ENCODE data around the gene CABP2. TPM values are rescaled to one million over a fixed set of nuclear protein-coding genes. Genes with fewer than 3 reads are reported as not detected.

CABP2 gene
- total RNA-seq, 1 experiment from 2014 or later, result not detected

GRCh38 chr11:67543585-67543984 lies 20.3 kb upstream of the CABP2 start:
- H4K91ac ChIP-seq (ENCODE audit: insufficient read length, low read depth, low read length), result no peak overlapping the region
- no peak overlapping the region for H3K9ac ChIP-seq (ENCODE audit: extremely low read depth, insufficient read length, low read length)
- no peak overlapping the region for H3K27ac ChIP-seq (ENCODE audit: insufficient read length, low read depth, low read length)
- no peak overlapping the region for H2BK5ac ChIP-seq (ENCODE audit: insufficient read length, low read length)
- H3K23ac ChIP-seq (ENCODE audit: insufficient read length, low read depth, low read length), result no peak overlapping the region
- no peak overlapping the region for H2BK120ac ChIP-seq (ENCODE audit: low read depth, low read length, poor library complexity, severe bottlenecking)
- no peak overlapping the region for H2BK12ac ChIP-seq (ENCODE audit: insufficient read length, low read depth, low read length)
- H3K9me3 ChIP-seq (ENCODE audit: control insufficient read depth, low read depth, low read length), result no peaks in the 10 kb centered on the region
- no peak overlapping the region for H4K5ac ChIP-seq (ENCODE audit: insufficient read length, low read depth, low read length)
- no peak overlapping the region for H2AK5ac ChIP-seq (ENCODE audit: insufficient read length, low read length)
- H3K18ac ChIP-seq (ENCODE audit: insufficient read length, low read depth, low read length), result no peak overlapping the region
- H4K8ac ChIP-seq (replicated peaks; ENCODE audit: insufficient read length, low read depth, low read length), result no peak overlapping the region
- Mint-ChIP-seq H3K9me3 (peaks cover 0 to 2% of the 10 kb centered on the region in 2 experiments; a peak in 1 of 5 replicates), H3K36me3 (ENCODE audit: insufficient read depth in 1 of 3, low read depth in 3 of 3) (no peaks in the 10 kb centered on the region), H3K27ac (no peak overlapping the region), H3K27me3 (ENCODE audit: low read depth) (peaks cover 14% of the 10 kb centered on the region), H3K4me1 (peaks cover 4 to 9% of the 10 kb centered on the region in 2 experiments), H3K4me3 (no peak overlapping the region)
- H3K79me2 ChIP-seq (ENCODE audit: insufficient read depth, low read length), result no peaks in the 10 kb centered on the region
- no peak overlapping the region for H3K4ac ChIP-seq (ENCODE audit: low read depth, low read length)
- H2BK15ac ChIP-seq (ENCODE audit: low read depth, low read length), result no peak overlapping the region
- H3K27me3 ChIP-seq (ENCODE audit: insufficient read depth, low read length), result no peaks in the 10 kb centered on the region
- WGBS (ENCODE audit: extremely low coverage, insufficient read length, low lambda C conversion rate), result no CpG with 5 or more reads among the region's 2 CpGs
- no peak for DNase-seq
- no peak overlapping the region for H2BK20ac ChIP-seq (ENCODE audit: low read depth, low read length, poor library complexity, severe bottlenecking)
- no peaks in the 10 kb centered on the region for H4K20me1 ChIP-seq (ENCODE audit: control insufficient read depth, insufficient read depth, insufficient read length)
- H3K56ac ChIP-seq (ENCODE audit: insufficient read length, low read depth, low read length), result no peak overlapping the region
- TF ChIP-seq CTCF (conservative IDR thresholded peaks at IDR 0.05), result no peak
- no peaks in the 10 kb centered on the region for H3K23me2 ChIP-seq (ENCODE audit: insufficient read length, low read depth, low read length, poor library complexity, severe bottlenecking)
- H3T11ph ChIP-seq (ENCODE audit: low read length), result no peak overlapping the region
- no peak overlapping the region for H2AFZ ChIP-seq (ENCODE audit: low read length)
- H3K79me1 ChIP-seq (ENCODE audit: insufficient read depth, low read depth, low read length, poor library complexity, severe bottlenecking), result no peaks in the 10 kb centered on the region
- H3K4me2 ChIP-seq (ENCODE audit: insufficient read depth, insufficient read length, low read length), result no peak overlapping the region
- no peak overlapping the region for H3K14ac ChIP-seq (ENCODE audit: insufficient read depth, low read length)
- H3K4me1 ChIP-seq (ENCODE audit: insufficient read depth, low read length), result no peaks in the 10 kb centered on the region
